Measurements from ENCODE around the gene ARHGAP12.
A peak's percentile ranks its signal among the peaks of the same experiment; 100 is the strongest.
"Not testable (repeated sequence)": the region's sequence is repeated elsewhere in the genome, so short reads cannot be mapped to it uniquely, and the experiment has no call there.

The ARHGAP12 gene

DNA sequence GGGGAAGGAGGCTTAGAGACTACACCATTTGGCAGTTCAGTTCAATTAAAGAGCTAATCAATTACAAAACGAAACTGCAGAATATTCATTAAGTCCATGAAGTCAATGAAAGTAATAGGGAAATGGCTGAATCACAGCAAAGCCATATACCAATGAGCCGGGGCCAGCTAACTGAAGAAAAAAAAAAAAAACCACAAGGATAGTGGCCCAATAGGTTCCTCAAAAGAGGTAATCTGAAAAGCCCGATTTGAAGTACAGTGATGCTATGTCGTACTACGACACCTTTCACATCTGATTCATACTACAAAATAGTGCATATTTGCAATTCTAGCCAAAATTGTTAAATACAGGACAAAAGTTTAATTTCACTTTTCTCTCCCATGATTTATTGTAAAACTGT, 2.5 kb downstream of the ARHGAP12 start:
- no peak for DNase-seq (ENCODE audit: low read depth)

DNA sequence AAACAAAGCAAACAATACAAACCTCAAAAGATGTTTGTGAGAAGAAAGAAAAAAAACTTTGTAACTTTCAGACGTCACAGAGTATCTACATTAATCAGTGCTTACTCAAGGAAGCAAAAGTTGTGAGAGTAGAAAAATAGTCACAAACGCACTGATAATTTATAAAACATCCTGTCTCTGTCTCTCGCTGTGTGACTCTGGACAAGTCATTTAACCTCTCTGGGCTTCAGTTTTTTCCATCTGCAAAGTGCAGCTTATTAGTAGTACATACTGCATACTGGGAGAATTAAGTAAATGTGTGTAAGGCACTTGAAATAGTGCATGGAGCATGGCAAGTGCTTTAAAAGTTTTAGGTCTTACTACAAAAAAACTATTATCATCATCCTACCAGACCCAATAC, 3.8 kb downstream of the ARHGAP12 start:
- DNase-seq (ENCODE audit: low read depth), result no peak

GRCh38 chr10:31923389-31923788, 5.2 kb downstream of the ARHGAP12 start:
- no peak for DNase-seq (ENCODE audit: low read depth)

- DNase-seq (ENCODE audit: low read depth), result no peak
Observed at GRCh38 chr10:31921031-31921430, 7.6 kb downstream of the ARHGAP12 start.

DNA sequence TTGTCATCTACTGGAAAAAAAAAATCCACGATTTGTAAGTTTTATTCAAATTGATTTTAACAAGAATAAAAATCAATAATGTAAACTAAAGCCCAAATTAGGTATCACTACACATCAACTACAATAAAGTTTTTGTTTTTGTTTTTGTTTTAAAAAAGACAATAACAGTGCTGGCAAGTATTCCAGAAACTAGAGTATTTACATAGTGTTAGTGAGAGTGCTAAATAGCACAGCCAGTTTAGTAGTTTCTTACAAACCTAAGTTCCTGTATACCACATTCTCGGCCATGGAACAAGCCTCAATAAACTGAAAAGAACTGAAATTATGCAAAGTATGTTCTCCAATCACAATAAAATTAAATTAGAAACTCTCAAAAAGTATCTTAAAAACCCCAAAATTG, 8.1 kb downstream of the ARHGAP12 start:
- no peak for DNase-seq (ENCODE audit: low read depth)

DNA sequence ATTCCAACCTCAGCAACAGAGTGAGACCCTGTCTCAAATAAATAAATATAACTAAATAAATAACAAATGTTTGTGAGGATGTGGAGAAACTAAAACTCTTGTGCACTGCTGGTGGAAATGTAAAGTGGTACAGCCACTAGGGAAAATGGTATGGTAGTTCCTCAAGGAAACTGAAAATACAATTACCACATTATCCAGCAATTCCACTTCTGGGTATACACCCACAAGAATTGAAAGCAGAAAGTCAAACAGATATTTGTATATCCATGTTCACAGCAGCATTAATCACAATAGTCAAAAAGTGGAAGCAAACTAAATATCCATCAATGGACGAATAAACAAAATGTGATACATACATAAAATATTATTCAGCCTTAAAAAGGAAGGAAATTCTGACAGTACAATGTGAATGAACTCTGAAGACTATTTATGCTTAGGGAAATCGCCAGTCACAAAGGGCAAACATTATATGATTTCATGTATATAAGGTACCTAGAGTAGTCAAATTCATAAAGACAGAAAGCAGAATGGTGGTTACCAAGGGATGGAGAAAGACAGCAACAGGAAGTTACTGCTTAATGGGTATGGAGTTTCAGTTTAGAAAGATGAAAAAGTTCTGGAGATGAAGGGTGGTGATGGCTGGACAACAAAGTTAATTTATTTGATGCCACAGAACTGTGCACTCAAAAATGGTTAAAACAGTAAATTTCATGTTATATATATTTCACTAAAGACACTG, 9.8 kb downstream of the ARHGAP12 start:
- DNase-seq (ENCODE audit: low read depth), result no peak

- DNase-seq (ENCODE audit: low read depth), result no peak
Observed at GRCh38 chr10:31914370-31914769, 14.3 kb downstream of the ARHGAP12 start.

GRCh38 chr10:31912898-31913850, 15.5 kb downstream of the ARHGAP12 start:
- no peak for DNase-seq (ENCODE audit: low read depth)

- DNase-seq (ENCODE audit: low read depth), result no peak
Observed at GRCh38 chr10:31912289-31912688, 16.3 kb downstream of the ARHGAP12 start.

- DNase-seq (ENCODE audit: low read depth), result no peak
Observed at GRCh38 chr10:31910016-31910415, 18.6 kb downstream of the ARHGAP12 start.

DNA sequence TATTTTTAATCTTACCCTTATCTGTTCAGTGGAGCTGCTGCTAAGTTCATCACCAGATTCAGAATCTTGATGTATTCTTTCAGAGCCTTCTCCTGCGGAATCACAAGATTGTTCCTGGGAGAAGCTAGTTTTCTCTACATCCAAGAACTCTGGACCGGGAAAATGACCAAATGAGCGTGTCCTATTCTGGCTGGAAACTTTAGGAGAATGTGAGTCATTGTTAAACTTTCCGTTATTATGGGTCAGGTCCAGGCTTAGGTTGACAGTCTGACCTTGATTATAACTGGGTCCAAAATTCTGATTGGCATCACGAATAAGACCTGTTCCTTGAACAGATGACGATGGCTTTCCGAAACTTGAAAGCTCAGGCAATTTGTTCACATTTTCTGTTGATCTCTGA, 20.5 kb downstream of the ARHGAP12 start:
- DNase-seq (ENCODE audit: low read depth), result no peak

DNA sequence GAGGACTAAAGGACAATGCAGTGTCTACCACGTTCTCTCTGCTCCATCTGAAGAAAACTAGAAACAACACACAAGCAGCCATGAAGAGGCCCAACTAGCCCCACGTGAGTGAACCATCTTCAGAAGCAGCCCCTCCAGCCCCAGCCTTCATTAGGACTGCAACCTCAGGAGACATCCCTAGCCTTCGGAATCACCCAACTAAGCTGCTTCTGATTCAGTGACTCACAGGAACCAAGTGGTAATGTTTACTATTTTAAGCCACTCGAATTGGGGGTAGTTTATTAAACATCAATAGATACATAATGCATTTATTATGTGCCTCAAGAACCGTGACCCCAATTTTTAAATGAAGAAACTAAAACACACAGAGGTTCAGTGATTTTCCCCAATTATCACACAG, 22.6 kb downstream of the ARHGAP12 start:
- no peak for DNase-seq (ENCODE audit: low read depth)

GRCh38 chr10:31905586-31905985, 23.0 kb downstream of the ARHGAP12 start:
- DNase-seq (ENCODE audit: low read depth), result no peak

GRCh38 chr10:31902625-31903024, 26.0 kb downstream of the ARHGAP12 start:
- DNase-seq (ENCODE audit: low read depth), result no peak

- no peak for DNase-seq (ENCODE audit: low read depth)
Observed at GRCh38 chr10:31897506-31897905, 31.1 kb downstream of the ARHGAP12 start.

GRCh38 chr10:31896968-31897384, 31.7 kb downstream of the ARHGAP12 start:
- peak; percentile 87 for DNase-seq (ENCODE audit: low read depth)

DNA sequence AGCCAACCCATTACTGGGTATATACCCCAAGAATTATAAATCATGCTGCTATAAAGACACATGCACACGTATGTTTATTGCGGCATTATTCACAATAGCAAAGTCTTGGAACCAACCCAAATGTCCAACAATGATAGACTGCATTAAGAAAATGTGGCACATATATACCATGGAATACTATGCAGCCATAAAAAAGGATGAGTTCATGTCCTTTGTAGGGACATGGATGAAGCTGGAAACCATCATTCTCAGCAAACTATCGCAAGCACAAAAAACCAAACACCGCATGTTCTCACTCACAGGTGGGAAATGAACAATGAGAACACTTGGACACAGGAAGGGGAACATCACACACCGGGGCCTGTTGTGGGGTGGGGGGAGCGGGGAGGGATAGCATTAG, 32.9 kb downstream of the ARHGAP12 start:
- DNase-seq (ENCODE audit: low read depth), result not testable (repeated sequence)

GRCh38 chr10:31888442-31888841, 40.2 kb downstream of the ARHGAP12 start:
- no peak for DNase-seq (ENCODE audit: low read depth)

- no peak for DNase-seq (ENCODE audit: low read depth)
Observed at GRCh38 chr10:31887850-31888249, 40.8 kb downstream of the ARHGAP12 start.

GRCh38 chr10:31886885-31887284, 41.7 kb downstream of the ARHGAP12 start:
- DNase-seq (ENCODE audit: low read depth), result no peak

DNA sequence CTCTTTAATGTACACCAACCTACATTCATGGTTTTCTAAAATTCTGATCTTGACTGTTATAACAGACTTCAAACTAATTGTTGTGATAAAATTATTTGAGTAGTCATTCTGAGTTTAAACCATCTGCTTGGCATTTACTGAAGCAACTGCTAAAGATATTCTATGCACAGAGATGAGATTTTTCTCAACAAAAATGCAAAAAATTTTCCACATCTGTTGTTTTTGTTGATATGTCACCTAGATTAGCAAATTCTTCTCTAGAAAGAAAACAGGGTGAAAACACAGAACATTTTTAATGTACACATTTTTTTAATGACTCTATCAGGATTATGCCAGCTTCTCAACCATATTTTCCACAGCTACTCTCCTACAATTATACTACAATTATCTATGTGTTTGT, 42.7 kb downstream of the ARHGAP12 start:
- no peak for DNase-seq (ENCODE audit: low read depth)

- no peak for DNase-seq (ENCODE audit: low read depth)
Observed at GRCh38 chr10:31884386-31884785, 44.2 kb downstream of the ARHGAP12 start.

- no peak for DNase-seq (ENCODE audit: low read depth)
Observed at GRCh38 chr10:31883397-31883796, 45.2 kb downstream of the ARHGAP12 start.
